Lower lobe of right lung (tissue), 2 donors: ENCODE data around the gene PCCA. TPM values are rescaled to one million over a fixed set of nuclear protein-coding genes. Genes with fewer than 3 reads are reported as not detected.
A peak's percentile ranks its signal among the peaks of the same experiment; 100 is the strongest.
"Not testable (repeated sequence)": the region's sequence is repeated elsewhere in the genome, so short reads cannot be mapped to it uniquely, and the experiment has no call there.

Source experiments
- ATAC-seq, 2 donors: fragments of 200-7000 bp; cut with Tn5 transposase; one replicate each; pipeline ENCODE4 v1.9.1; 2020 to 2022; ENCODE audit warnings: mild to moderate bottlenecking in 2 of 2, moderate library complexity in 2 of 2
- DNase-seq: peaks from one replicate; pipeline ENCODE4 v3.0.0-alpha.2; 2020
- H3K27ac ChIP-seq: fragments of 200-600 bp; one replicate; pipeline ENCODE4 v1.8.0; 2022
- H3K27me3 ChIP-seq: fragments of 200-600 bp; one replicate; pipeline ENCODE4 v1.8.0; 2022; ENCODE audit warnings: low read depth
- H3K36me3 ChIP-seq: fragments of 200-600 bp; one replicate; pipeline ENCODE4 v1.8.0; 2022; ENCODE audit warnings: mild to moderate bottlenecking
- H3K4me1 ChIP-seq: fragments of 200-600 bp; one replicate; pipeline ENCODE4 v1.8.0; 2022
- H3K4me3 ChIP-seq: fragments of 200-600 bp; one replicate; pipeline ENCODE4 v1.8.0; 2022; ENCODE audit warnings: mild to moderate bottlenecking
- H3K9me3 ChIP-seq: fragments of 200-600 bp; one replicate; pipeline ENCODE4 v1.8.0; 2022
- intact Hi-C: fragments of 100-400 bp; cut with DNase I; formaldehyde crosslinking; loops from one replicate; pipeline ENCODE4 v1.11.0; 2022
- total RNA-seq: library from RNA; stranded (reverse); fragmentation: NEBNext Ultra II Directional; extraction: Animal tissue kit (Norgen Biotek cat#: 25700); gene quantifications from one replicate; pipeline ENCODE4 v1.2.1, GENCODE V29; 2021
- TF ChIP-seq, protein P1 (sequence below): fragments of 200-600 bp; IDR thresholded peaks from one replicate; pipeline ENCODE4 v1.8.0; 2022; ENCODE audit warnings: antibody characterized with exemption, mild to moderate bottlenecking
- donor health status: DM: no; HTN: yes; CAD: no; lungs with severe emphysema.

PCCA gene
- total RNA-seq, 1 donor from 2014 or later = 37.8 TPM

GRCh38 chr13:100156788-100157187 is 67.9 kb downstream of the PCCA start:
- Histone ChIP-seq H3K27ac (no peak overlapping the region), H3K9me3 (no peaks in the 10 kb centered on the region), H3K4me3 (no peak overlapping the region), H3K27me3 (no peaks in the 10 kb centered on the region), H3K4me1 (no peaks in the 10 kb centered on the region), H3K36me3 (peaks cover 28% of the 10 kb centered on the region)
- intact Hi-C loops = no loop called here
- no peak for ATAC-seq
- TF ChIP-seq, protein P1, sequence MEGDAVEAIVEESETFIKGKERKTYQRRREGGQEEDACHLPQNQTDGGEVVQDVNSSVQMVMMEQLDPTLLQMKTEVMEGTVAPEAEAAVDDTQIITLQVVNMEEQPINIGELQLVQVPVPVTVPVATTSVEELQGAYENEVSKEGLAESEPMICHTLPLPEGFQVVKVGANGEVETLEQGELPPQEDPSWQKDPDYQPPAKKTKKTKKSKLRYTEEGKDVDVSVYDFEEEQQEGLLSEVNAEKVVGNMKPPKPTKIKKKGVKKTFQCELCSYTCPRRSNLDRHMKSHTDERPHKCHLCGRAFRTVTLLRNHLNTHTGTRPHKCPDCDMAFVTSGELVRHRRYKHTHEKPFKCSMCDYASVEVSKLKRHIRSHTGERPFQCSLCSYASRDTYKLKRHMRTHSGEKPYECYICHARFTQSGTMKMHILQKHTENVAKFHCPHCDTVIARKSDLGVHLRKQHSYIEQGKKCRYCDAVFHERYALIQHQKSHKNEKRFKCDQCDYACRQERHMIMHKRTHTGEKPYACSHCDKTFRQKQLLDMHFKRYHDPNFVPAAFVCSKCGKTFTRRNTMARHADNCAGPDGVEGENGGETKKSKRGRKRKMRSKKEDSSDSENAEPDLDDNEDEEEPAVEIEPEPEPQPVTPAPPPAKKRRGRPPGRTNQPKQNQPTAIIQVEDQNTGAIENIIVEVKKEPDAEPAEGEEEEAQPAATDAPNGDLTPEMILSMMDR = no peak
- no peak for DNase-seq

GRCh38 chr13:100158569-100158968 is 69.7 kb downstream of the PCCA start:
- intact Hi-C loops = no loop called here
- H3K27ac ChIP-seq = no peak overlapping the region
- H3K27me3 ChIP-seq = no peaks in the 10 kb centered on the region
- H3K4me1 ChIP-seq = no peaks in the 10 kb centered on the region
- no peaks in the 10 kb centered on the region for H3K9me3 ChIP-seq
- ATAC-seq (no peak), DNase-seq (no peak)
- TF ChIP-seq, protein P1 = no peak
- peaks cover 28% of the 10 kb centered on the region for H3K36me3 ChIP-seq
- H3K4me3 ChIP-seq = no peak overlapping the region

GRCh38 chr13:100159584-100159983 is 70.7 kb downstream of the PCCA start:
- Histone ChIP-seq H3K27ac (no peak overlapping the region), H3K4me3 (no peak overlapping the region), H3K4me1 (no peaks in the 10 kb centered on the region), H3K9me3 (no peaks in the 10 kb centered on the region), H3K36me3 (peaks cover 28% of the 10 kb centered on the region), H3K27me3 (no peaks in the 10 kb centered on the region)
- DNase-seq (no peak), ATAC-seq (peak in 1 of 2 donors; percentile 34)
- TF ChIP-seq, protein P1 = no peak
- intact Hi-C loops = no loop called here

DNA sequence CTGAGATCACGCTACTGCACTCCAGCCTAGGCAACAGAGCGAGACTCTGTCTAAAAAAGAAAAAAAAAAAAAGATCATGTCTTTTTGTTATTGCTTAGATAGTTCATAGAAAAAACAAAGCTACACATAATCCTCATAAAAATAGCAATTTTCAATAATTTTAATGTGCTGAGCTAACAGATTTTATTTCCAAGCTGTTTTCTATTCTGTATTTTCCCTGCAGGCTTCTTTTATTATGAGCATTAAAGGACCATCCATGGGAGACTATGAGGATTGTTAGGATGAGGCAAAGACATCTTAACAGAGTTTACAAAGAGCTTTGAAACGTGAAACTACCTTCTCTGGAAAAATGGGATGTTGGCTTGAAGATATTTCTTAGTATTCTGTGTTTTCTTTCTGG is 71.6 kb downstream of the PCCA start:
- Histone ChIP-seq H3K27me3 (no peaks in the 10 kb centered on the region), H3K4me1 (no peaks in the 10 kb centered on the region), H3K9me3 (no peaks in the 10 kb centered on the region), H3K36me3 (peaks cover 20% of the 10 kb centered on the region), H3K27ac (no peak overlapping the region), H3K4me3 (no peak overlapping the region)
- DNase-seq (no peak), ATAC-seq (no peak)
- TF ChIP-seq, protein P1 = no peak
- intact Hi-C loops = no loop called here

- intact Hi-C loops = no loop called here
- ATAC-seq (no peak), DNase-seq (no peak)
- Histone ChIP-seq H3K4me1 (no peaks in the 10 kb centered on the region), H3K4me3 (no peak overlapping the region), H3K9me3 (no peaks in the 10 kb centered on the region), H3K27me3 (no peaks in the 10 kb centered on the region), H3K36me3 (no peaks in the 10 kb centered on the region), H3K27ac (no peak overlapping the region)
- TF ChIP-seq, protein P1 = no peak
These were observed 74.5 kb downstream of the PCCA start for GRCh38 chr13:100163375-100163774.

DNA sequence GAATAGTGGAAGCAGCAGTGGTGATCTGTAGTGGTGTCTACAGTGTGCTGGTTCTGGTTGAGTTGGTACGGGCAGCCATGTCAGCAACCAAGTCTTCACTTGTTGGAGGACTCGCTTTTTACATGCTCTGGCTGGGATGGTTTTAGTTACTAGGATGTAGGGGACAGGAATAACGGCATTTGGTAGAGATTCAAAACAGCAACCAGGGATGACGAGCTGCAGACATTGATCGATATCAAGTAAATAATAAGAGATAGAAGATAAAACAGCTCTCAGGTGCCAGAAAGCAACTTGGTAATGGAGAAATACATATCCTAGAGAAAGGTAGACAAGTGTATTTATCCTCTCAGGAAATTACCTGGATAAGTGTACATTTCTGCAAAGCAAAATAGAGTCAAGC is 84.3 kb downstream of the PCCA start:
- no peak for DNase-seq
- peaks cover 8% of the 10 kb centered on the region for H3K4me1 ChIP-seq
- no peaks in the 10 kb centered on the region for H3K9me3 ChIP-seq
- intact Hi-C loops = no loop called here
- no peak overlapping the region for H3K27ac ChIP-seq
- H3K36me3 ChIP-seq = no peaks in the 10 kb centered on the region
- TF ChIP-seq, protein P1 = no peak
- no peaks in the 10 kb centered on the region for H3K27me3 ChIP-seq
- ATAC-seq = no peak
- no peak overlapping the region for H3K4me3 ChIP-seq

- ATAC-seq, intact Hi-C loops: not testable (repeated sequence)
These were observed 85.6 kb downstream of the PCCA start for GRCh38 chr13:100174455-100174854.

More at GRCh38 chr13:100174455-100174854, 85.6 kb downstream of the PCCA start:
- not testable (repeated sequence) for H3K36me3 ChIP-seq, H3K4me1 ChIP-seq, DNase-seq, H3K4me3 ChIP-seq, H3K27ac ChIP-seq, H3K9me3 ChIP-seq, H3K27me3 ChIP-seq
